GM23338 (cell line): Measurements from ENCODE around the gene RAP1A. TPM values are rescaled to one million over a fixed set of nuclear protein-coding genes. Genes with fewer than 3 reads are reported as not detected.

Experiments
- ATAC-seq: fragments of 200-7000 bp; cut with Tn5 transposase; 3 replicates; pipeline ENCODE4 v1.9.1; 2020
- DNase-seq: peaks from one replicate; pipeline ENCODE4 v3.0.0-alpha.2; 2015; ENCODE audit warnings: low spot score
- H2AFZ ChIP-seq: fragments of 200-600 bp; sonication (generic); 2 replicates; pipeline ENCODE4 v1.8.0; 2016; ENCODE audit warnings: antibody characterized with exemption, mild to moderate bottlenecking, moderate library complexity
- H3F3A ChIP-seq: fragments of 200-600 bp; sonication (generic); replicated peaks from 2 replicates; pipeline ENCODE4 v1.8.0; 2017; ENCODE audit warnings: antibody characterized with exemption, mixed run types, low read depth
- H3K27ac ChIP-seq: fragments of 200-600 bp; sonication (generic); 2 replicates; pipeline ENCODE4 v1.6.1; 2016; ENCODE audit warnings: low read depth
- H3K27me3 ChIP-seq: fragments of 200-600 bp; sonication (generic); 2 replicates; pipeline ENCODE4 v1.8.0; 2016; ENCODE audit warnings: mild to moderate bottlenecking, mixed run types, moderate library complexity; ENCODE audit not compliant: insufficient read depth
- H3K36me3 ChIP-seq: fragments of 200-600 bp; sonication (generic); 2 replicates; pipeline ENCODE4 v1.8.0; 2016; ENCODE audit warnings: mild to moderate bottlenecking; ENCODE audit not compliant: insufficient read depth
- H3K4me1 ChIP-seq: fragments of 200-600 bp; sonication (generic); 2 replicates; pipeline ENCODE4 v1.8.0; 2016; ENCODE audit warnings: mild to moderate bottlenecking, moderate library complexity; ENCODE audit not compliant: insufficient read depth
- H3K4me2 ChIP-seq: fragments of 200-600 bp; sonication (generic); 2 replicates; pipeline ENCODE4 v1.7.1; 2017; ENCODE audit warnings: mixed run types
- H3K4me3 ChIP-seq: fragments of 200-600 bp; sonication (generic); 2 replicates; pipeline ENCODE4 v1.6.1; 2016; ENCODE audit warnings: mixed run types
- H3K79me2 ChIP-seq: fragments of 200-600 bp; sonication (generic); replicated peaks from 2 replicates; pipeline ENCODE4 v1.8.0; 2017; ENCODE audit warnings: mild to moderate bottlenecking; ENCODE audit not compliant: insufficient read depth
- H3K9me2 ChIP-seq: fragments of 200-600 bp; sonication (generic); 2 replicates; pipeline ENCODE4 v1.8.0; 2017; ENCODE audit not compliant: insufficient read depth
- H4K20me1 ChIP-seq: fragments of 200-600 bp; sonication (generic); replicated peaks from 2 replicates; pipeline ENCODE4 v1.8.0; 2017; ENCODE audit warnings: mild to moderate bottlenecking; ENCODE audit not compliant: insufficient read depth
- H3K27ac Mint-ChIP-seq: 2 replicates; pipeline ENCODE4 v1.8.0; 2020; ENCODE audit warnings: inconsistent platforms, mild to moderate bottlenecking, moderate library complexity, mixed read lengths
- H3K27me3 Mint-ChIP-seq: 3 replicates; pipeline ENCODE4 v1.8.0; 2022; ENCODE audit warnings: low read depth, mild to moderate bottlenecking, moderate library complexity, mixed read lengths, inconsistent platforms; ENCODE audit not compliant: insufficient read depth, poor library complexity
- H3K36me3 Mint-ChIP-seq: 3 replicates; pipeline ENCODE4 v1.8.0; 2021; ENCODE audit warnings: low read depth, mild to moderate bottlenecking, inconsistent platforms, moderate library complexity, mixed read lengths
- H3K4me1 Mint-ChIP-seq: 3 replicates; pipeline ENCODE4 v1.8.0; 2020; ENCODE audit warnings: mild to moderate bottlenecking, inconsistent platforms, mixed read lengths
- H3K4me3 Mint-ChIP-seq: 3 replicates; pipeline ENCODE4 v1.8.0; 2021; ENCODE audit warnings: moderate library complexity, mild to moderate bottlenecking, inconsistent platforms, mixed read lengths
- H3K9me3 Mint-ChIP-seq: 3 replicates; pipeline ENCODE4 v1.8.0; 2020; ENCODE audit warnings: moderate library complexity, mild to moderate bottlenecking, inconsistent platforms, mixed read lengths
- EZH2 ChIP-seq: fragments of 200-600 bp; sonication (generic); IDR thresholded peaks from one replicate; pipeline ENCODE4 v1.8.0; 2017; ENCODE audit warnings: antibody characterized with exemption, mild to moderate bottlenecking, low read depth; ENCODE audit not compliant: unreplicated experiment
- EZH2phosphoT487 ChIP-seq: fragments of 200-600 bp; sonication (generic); IDR thresholded peaks from one replicate; pipeline ENCODE4 v1.8.1; 2018; ENCODE audit warnings: antibody characterized with exemption; ENCODE audit not compliant: unreplicated experiment
- JUNB ChIP-seq: IDR thresholded peaks from one replicate; pipeline ENCODE4 v1.6.1; 2016; ENCODE audit warnings: antibody characterized with exemption; ENCODE audit not compliant: unreplicated experiment
- POLR2AphosphoS5 ChIP-seq: IDR thresholded peaks from 2 replicates; pipeline ENCODE4 v1.6.1; 2016; ENCODE audit warnings: antibody characterized with exemption, low read depth
- REST ChIP-seq: IDR thresholded peaks from one replicate; pipeline ENCODE4 v1.6.1; 2018; ENCODE audit warnings: antibody characterized with exemption; ENCODE audit not compliant: unreplicated experiment
- STAT1 ChIP-seq: IDR thresholded peaks from one replicate; pipeline ENCODE4 v1.6.1; 2016; ENCODE audit warnings: antibody characterized with exemption; ENCODE audit not compliant: unreplicated experiment
- ZNF462 ChIP-seq: fragments of 250-450 bp; sonication (Bioruptor Pico); IDR thresholded peaks from 2 replicates; pipeline ENCODE4 v1.5.0; 2020; ENCODE audit warnings: mild to moderate bottlenecking, moderate library complexity
- polyA plus RNA-seq: library from polyadenylated mRNA; unstranded; fragments of >200 nt; fragmentation: Nextera tagmentation; extraction: Ambion mirVana; gene quantifications from 2 replicates; pipeline ENCODE4 v1.2.1, GENCODE V29; 2016
- total RNA-seq: library from RNA; depleted of rRNA; stranded (reverse); fragments of >200 nt; shearing (Covaris generic); gene quantifications from 2 replicates; pipeline ENCODE4 v1.2.3, GENCODE V29; 2014

RAP1A gene
- total and polyA plus RNA-seq, 2 experiments from 2014 or later, result 16.2 to 23.0 TPM

- no peak for TF ChIP-seq ZNF462 (CRISPR knock-in tag)
- TF ChIP-seq POLR2AphosphoS5, result no peak
These were observed 15.6 kb upstream of the RAP1A start (continued) for GRCh38 chr1:111603979-111604378.

- Histone ChIP-seq H3K27me3 (no peaks in the 10 kb centered on the region), H4K20me1 (no peaks in the 10 kb centered on the region), H3K9me2 (peaks cover 3% of the 10 kb centered on the region; the same call in 1 of the 2 replicates), H3K4me1 (no peaks in the 10 kb centered on the region), H3K27ac (no peak overlapping the region), H2AFZ (no peak overlapping the region), H3F3A (no peaks in the 10 kb centered on the region), H3K79me2 (no peaks in the 10 kb centered on the region), H3K4me2 (no peak overlapping the region), H3K36me3 (no peaks in the 10 kb centered on the region), H3K4me3 (no peak overlapping the region)
- H3K9me3 Mint-ChIP-seq, result peaks cover 17% of the 10 kb centered on the region
- H3K4me3 Mint-ChIP-seq, result no peak overlapping the region
- peaks cover 2% of the 10 kb centered on the region for H3K27me3 Mint-ChIP-seq
- H3K36me3 Mint-ChIP-seq, result peaks cover 11% of the 10 kb centered on the region; the same call in 2 of the 3 replicates
- no peak for DNase-seq
- H3K27ac Mint-ChIP-seq, result no peak overlapping the region
- no peaks in the 10 kb centered on the region for H3K4me1 Mint-ChIP-seq
- no peak for ATAC-seq
- no peak for TF ChIP-seq JUNB
- TF ChIP-seq EZH2phosphoT487, result no peak
- TF ChIP-seq EZH2, result no peak
- no peak for TF ChIP-seq REST
- no peak for TF ChIP-seq STAT1
These were observed 14.7 kb upstream of the RAP1A start for GRCh38 chr1:111604931-111605330.
